ENCODE results near the gene GPER1. TPM values are rescaled to one million over a fixed set of nuclear protein-coding genes. Genes with fewer than 3 reads are reported as not detected.

GPER1 gene
- total and polyA plus RNA-seq, 7 experiments from 2014 or later, result 0.13 to 1.3 (median 0.34) TPM; not detected in 3

GRCh38 chr7:1099154-1099542, 11.2 kb downstream of the GPER1 start:
- peaks cover 0 to 9% (median 0%) of the 10 kb centered on the region in 7 donors for H3K4me1 Mint-ChIP-seq
- peaks cover 0 to 6% of the 10 kb centered on the region in 2 donors for H3K4me1 ChIP-seq (ENCODE audit: control insufficient read depth in 2 of 2, insufficient read depth in 2 of 2, low read length in 2 of 2)
- no peak overlapping the region for H3K27ac Mint-ChIP-seq
- no peaks in the 10 kb centered on the region for H3K27me3 ChIP-seq (ENCODE audit: control insufficient read depth in 2 of 2, insufficient read depth in 2 of 2, low read length in 2 of 2)
- POLR2A ChIA-PET, result no interaction called here
- DNase-seq (no peak), ATAC-seq (no peak)
- no peaks in the 10 kb centered on the region for H3K27me3 Mint-ChIP-seq
- H3K4me3 Mint-ChIP-seq, result no peak overlapping the region
- H3K9me3 ChIP-seq (ENCODE audit: control insufficient read depth in 2 of 3, low read length in 3 of 3), result peaks cover 0 to 3% (median 0%) of the 10 kb centered on the region in 3 experiments
- H3K36me3 ChIP-seq (ENCODE audit: control insufficient read depth in 2 of 3, insufficient read depth in 3 of 3, low read length in 3 of 3), result peaks cover 0 to 3% (median 0%) of the 10 kb centered on the region in 3 experiments
- CTCF ChIA-PET, result no interaction called here
- no peak overlapping the region for H3K27ac ChIP-seq (ENCODE audit: low read depth, low read length)
- H3K4me3 ChIP-seq (ENCODE audit: low read length), result no peak overlapping the region
- intact Hi-C loops (cut with micrococcal nuclease), result no loop called here
- peaks cover 0 to 24% (median 14%) of the 10 kb centered on the region in 5 donors for H3K36me3 Mint-ChIP-seq
- H3K9me3 Mint-ChIP-seq, result peaks cover 0 to 4% (median 0%) of the 10 kb centered on the region in 11 donors

- H3K27me3 ChIP-seq (ENCODE audit: control insufficient read depth in 2 of 2, insufficient read depth in 2 of 2, low read length in 2 of 2), result no peaks in the 10 kb centered on the region
- Mint-ChIP-seq H3K4me1 (peaks cover under 1 to 13% (median 4%) of the 10 kb centered on the region in 7 donors), H3K36me3 (peaks cover 0 to 19% (median 14%) of the 10 kb centered on the region in 5 donors), H3K27ac (no peak overlapping the region), H3K9me3 (peaks cover 0 to 4% (median 0%) of the 10 kb centered on the region in 11 donors), H3K4me3 (no peak overlapping the region), H3K27me3 (no peaks in the 10 kb centered on the region)
- peaks cover 0 to 3% (median 0%) of the 10 kb centered on the region in 3 experiments for H3K9me3 ChIP-seq (ENCODE audit: control insufficient read depth in 2 of 3, low read length in 3 of 3)
- ATAC-seq, result no peak
- POLR2A ChIA-PET, result no interaction called here
- H3K27ac ChIP-seq (ENCODE audit: low read depth, low read length), result no peak overlapping the region
- no peak overlapping the region for H3K4me3 ChIP-seq (ENCODE audit: low read length)
- peaks cover 0 to 3% (median 0%) of the 10 kb centered on the region in 3 experiments for H3K36me3 ChIP-seq (ENCODE audit: control insufficient read depth in 2 of 3, insufficient read depth in 3 of 3, low read length in 3 of 3)
- CTCF ChIA-PET, result interaction anchor here (0.8 kb wide), 1 partner anchor 14 kb away, joined by 3 read pairs; no protein-coding TSS in a partner anchor
- DNase-seq, result no peak
- peaks cover 3 to 6% of the 10 kb centered on the region in 2 donors for H3K4me1 ChIP-seq (ENCODE audit: control insufficient read depth in 2 of 2, insufficient read depth in 2 of 2, low read length in 2 of 2)
- intact Hi-C loops (cut with micrococcal nuclease), result no loop called here
Observed at GRCh38 chr7:1099637-1100036, 11.7 kb downstream of the GPER1 start.

- peaks cover 0 to 4% (median 0%) of the 10 kb centered on the region in 11 donors for H3K9me3 Mint-ChIP-seq
- Histone ChIP-seq H3K4me1 (ENCODE audit: control insufficient read depth in 2 of 2, insufficient read depth in 2 of 2, low read length in 2 of 2) (peaks cover 6 to 10% of the 10 kb centered on the region in 2 donors), H3K36me3 (ENCODE audit: control insufficient read depth in 2 of 3, insufficient read depth in 3 of 3, low read length in 3 of 3) (peaks cover 0 to 3% (median 0%) of the 10 kb centered on the region in 3 experiments), H3K9me3 (ENCODE audit: control insufficient read depth in 2 of 3, low read length in 3 of 3) (peaks cover 0 to 3% (median 0%) of the 10 kb centered on the region in 3 experiments), H3K27ac (ENCODE audit: low read depth, low read length) (no peak overlapping the region), H3K4me3 (ENCODE audit: low read length) (no peak overlapping the region), H3K27me3 (ENCODE audit: control insufficient read depth in 2 of 2, insufficient read depth in 2 of 2, low read length in 2 of 2) (no peaks in the 10 kb centered on the region)
- no peak overlapping the region for H3K27ac Mint-ChIP-seq
- peaks cover 7 to 21% (median 12%) of the 10 kb centered on the region in 7 donors for H3K4me1 Mint-ChIP-seq
- intact Hi-C loops (cut with micrococcal nuclease), result no loop called here
- no peaks in the 10 kb centered on the region for H3K27me3 Mint-ChIP-seq
- H3K4me3 Mint-ChIP-seq, result no peak overlapping the region
- no peak for DNase-seq
- peaks cover 0 to 19% (median 14%) of the 10 kb centered on the region in 5 donors for H3K36me3 Mint-ChIP-seq
- ATAC-seq, result no peak
- POLR2A ChIA-PET, result no interaction called here
- CTCF ChIA-PET, result interaction anchor here (0.8 kb wide), 1 partner anchor 14 kb away, joined by 3 read pairs; no protein-coding TSS in a partner anchor
Observed at GRCh38 chr7:1100386-1100785, 12.5 kb downstream of the GPER1 start.

DNA sequence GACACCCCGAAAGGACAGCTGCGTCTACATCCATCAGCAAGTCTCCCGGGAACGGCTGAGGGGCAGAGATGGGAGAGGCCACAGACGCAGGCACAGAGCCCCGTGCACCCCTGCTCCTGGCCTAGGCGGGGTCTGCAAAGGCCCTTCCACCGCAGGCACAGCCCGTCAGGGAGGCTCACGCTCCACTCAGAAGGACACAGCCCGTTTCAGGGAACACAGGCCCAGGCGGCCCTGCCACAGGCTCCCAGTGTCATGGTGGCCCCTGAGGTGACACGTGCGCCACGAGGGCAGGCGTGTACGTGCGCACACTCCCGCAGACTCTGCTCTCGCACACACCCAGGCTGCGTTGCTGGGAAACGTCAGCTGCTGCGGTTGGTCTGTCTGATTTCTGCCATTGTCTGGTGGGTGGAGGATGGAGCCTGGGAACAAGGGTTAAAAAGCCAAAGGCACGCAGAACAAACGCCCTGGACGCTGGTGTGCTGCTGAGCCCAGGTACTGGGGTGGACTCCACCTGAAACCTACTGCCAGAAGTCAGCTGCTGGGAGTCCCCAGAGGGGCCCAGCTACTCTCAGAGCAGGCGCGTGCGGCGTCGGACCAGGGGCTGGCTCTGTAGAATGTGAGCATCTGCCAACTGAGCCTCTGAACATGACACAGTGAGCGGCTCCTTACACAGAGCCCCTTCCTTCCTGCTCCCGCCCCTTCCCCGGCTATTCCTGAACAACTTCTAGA, 13.1 kb downstream of the GPER1 start:
- Mint-ChIP-seq H3K36me3 (peaks cover 0 to 19% (median 14%) of the 10 kb centered on the region in 5 donors), H3K4me1 (peaks cover 7 to 21% (median 12%) of the 10 kb centered on the region in 7 donors), H3K27ac (no peak overlapping the region), H3K4me3 (no peak overlapping the region), H3K27me3 (no peaks in the 10 kb centered on the region), H3K9me3 (peaks cover 0 to 4% (median 0%) of the 10 kb centered on the region in 11 donors)
- ChIA-PET POLR2A (interaction anchor here (0.6 kb wide), 2 partner anchors 53 to 131 kb away, joined by 3 read pairs; no protein-coding TSS in a partner anchor), CTCF (no interaction called here)
- ATAC-seq (no peak), DNase-seq (no peak)
- H3K9me3 ChIP-seq (ENCODE audit: control insufficient read depth in 2 of 3, low read length in 3 of 3), result peaks cover 0 to 3% (median 0%) of the 10 kb centered on the region in 3 experiments
- intact Hi-C loops (cut with micrococcal nuclease), result no loop called here
- no peaks in the 10 kb centered on the region for H3K27me3 ChIP-seq (ENCODE audit: control insufficient read depth in 2 of 2, insufficient read depth in 2 of 2, low read length in 2 of 2)
- H3K27ac ChIP-seq (ENCODE audit: low read depth, low read length), result no peak overlapping the region
- H3K4me3 ChIP-seq (ENCODE audit: low read length), result no peak overlapping the region
- peaks cover 0 to 3% (median 0%) of the 10 kb centered on the region in 3 experiments for H3K36me3 ChIP-seq (ENCODE audit: control insufficient read depth in 2 of 3, insufficient read depth in 3 of 3, low read length in 3 of 3)
- H3K4me1 ChIP-seq (ENCODE audit: control insufficient read depth in 2 of 2, insufficient read depth in 2 of 2, low read length in 2 of 2), result peaks cover 6 to 10% of the 10 kb centered on the region in 2 donors

DNA sequence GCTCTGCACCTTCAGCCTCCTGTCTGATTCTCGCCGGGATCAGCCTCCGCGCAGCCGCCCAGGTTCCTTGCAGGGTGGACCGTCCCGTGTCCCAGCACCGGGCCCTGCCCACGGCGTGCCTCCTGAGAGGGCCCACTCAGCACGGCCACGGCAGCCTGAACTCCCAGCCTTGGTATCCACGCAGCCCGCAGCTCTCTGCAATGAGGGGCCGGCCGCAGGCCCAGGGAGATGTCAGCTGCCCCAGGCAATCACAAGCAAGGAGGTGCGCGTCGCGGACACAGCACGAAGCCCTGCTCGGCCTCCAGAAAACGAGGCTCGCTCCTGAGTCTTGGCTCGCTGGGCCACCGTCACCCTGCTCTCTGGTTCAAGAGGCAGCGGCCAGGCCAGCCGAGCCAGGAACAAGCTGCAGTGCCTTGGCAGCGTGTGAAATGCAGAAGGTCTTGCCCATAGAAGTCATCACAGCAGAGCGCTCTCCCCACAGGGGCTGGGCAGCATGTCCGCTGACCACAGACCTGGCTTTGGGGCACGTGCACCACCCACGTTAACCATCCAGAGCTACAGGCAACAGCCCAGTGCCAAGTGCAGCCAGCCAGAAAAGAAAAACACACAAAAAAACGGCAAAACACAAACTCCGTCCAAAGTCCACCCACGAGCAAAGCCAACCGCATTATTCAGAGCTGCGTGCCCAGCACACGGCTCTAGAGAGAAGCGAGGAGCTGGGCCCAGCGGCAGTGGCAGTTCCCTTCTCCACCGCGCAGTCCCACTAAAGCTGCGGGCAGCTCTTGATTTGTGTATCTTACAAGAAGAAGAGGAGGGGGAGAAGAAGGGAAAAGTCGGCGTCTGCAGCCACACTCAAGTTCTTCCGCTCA, 13.9 kb downstream of the GPER1 start:
- H3K4me1 Mint-ChIP-seq, result peaks cover 7 to 21% (median 12%) of the 10 kb centered on the region in 7 donors
- ChIA-PET CTCF (no interaction called here), POLR2A (interaction anchor here (0.6 kb wide), 2 partner anchors 52 to 132 kb away, joined by 3 read pairs; no protein-coding TSS in a partner anchor)

More for the DNA sequence above, 13.9 kb downstream of the GPER1 start:
- Histone ChIP-seq H3K4me3 (ENCODE audit: low read length) (no peak overlapping the region), H3K36me3 (ENCODE audit: control insufficient read depth in 2 of 3, insufficient read depth in 3 of 3, low read length in 3 of 3) (peaks cover 0 to 3% (median 0%) of the 10 kb centered on the region in 3 experiments), H3K27ac (ENCODE audit: low read depth, low read length) (no peak overlapping the region), H3K27me3 (ENCODE audit: control insufficient read depth in 2 of 2, insufficient read depth in 2 of 2, low read length in 2 of 2) (no peaks in the 10 kb centered on the region), H3K9me3 (ENCODE audit: control insufficient read depth in 2 of 3, low read length in 3 of 3) (peaks cover 0 to 3% (median 0%) of the 10 kb centered on the region in 3 experiments), H3K4me1 (ENCODE audit: control insufficient read depth in 2 of 2, insufficient read depth in 2 of 2, low read length in 2 of 2) (peaks cover 6 to 10% of the 10 kb centered on the region in 2 donors)
- intact Hi-C loops (cut with micrococcal nuclease), result no loop called here
- ATAC-seq, result no peak
- no peaks in the 10 kb centered on the region for H3K27me3 Mint-ChIP-seq
- H3K4me3 Mint-ChIP-seq, result no peak overlapping the region
- peaks cover 0 to 4% (median 0%) of the 10 kb centered on the region in 11 donors for H3K9me3 Mint-ChIP-seq
- no peak overlapping the region for H3K27ac Mint-ChIP-seq
- H3K36me3 Mint-ChIP-seq, result peaks cover 0 to 19% (median 14%) of the 10 kb centered on the region in 5 donors
- no peak for DNase-seq
